Measurements from ENCODE around the gene CMTM3. TPM values are rescaled to one million over a fixed set of nuclear protein-coding genes. Genes with fewer than 3 reads are reported as not detected.
"Not testable (repeated sequence)": the region's sequence is repeated elsewhere in the genome, so short reads cannot be mapped to it uniquely, and the experiment has no call there.

Gene CMTM3
- total RNA-seq, 2 donors from 2014 or later = 25.8 to 29.7 TPM

GRCh38 chr16:66651965-66652364 lies 47.5 kb downstream of the CMTM3 start:
- DNase-seq (ENCODE audit: low spot score) = no peak
- intact Hi-C loops (cut with DNase I) = no loop called here

DNA sequence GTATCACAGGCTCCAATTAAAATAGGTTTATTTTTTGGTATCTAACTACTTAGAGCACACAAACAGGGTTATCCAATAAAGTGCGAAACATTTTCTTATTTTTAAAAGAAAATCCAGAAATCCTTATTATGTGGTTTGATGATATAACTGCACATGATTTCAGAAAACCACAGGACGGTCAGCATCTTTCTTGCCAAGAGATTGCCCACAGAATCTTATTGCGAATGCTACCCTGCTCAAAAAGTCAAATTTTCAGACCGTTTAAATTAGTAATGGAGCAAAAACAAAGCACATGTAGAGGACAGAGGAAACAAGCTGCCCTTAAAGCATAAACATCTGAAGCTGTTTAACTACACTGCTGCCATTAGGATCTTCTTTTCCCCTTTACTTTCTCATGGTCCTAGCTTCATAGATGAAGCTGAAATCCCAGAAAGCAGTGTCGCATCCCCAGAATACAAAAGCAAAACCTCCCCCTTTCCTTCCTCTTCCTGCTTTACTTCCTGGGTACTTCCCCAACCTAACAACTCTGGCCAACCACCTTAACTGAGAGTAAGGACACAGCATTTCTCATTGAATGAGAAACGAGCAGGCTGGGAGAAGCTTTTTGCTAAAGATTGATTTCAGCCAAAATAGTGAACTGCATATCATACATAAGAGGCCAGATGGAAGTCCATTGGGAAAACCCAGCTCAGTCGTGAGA lies 48.3 kb downstream of the CMTM3 start:
- intact Hi-C loops (cut with DNase I) = no loop called here
- DNase-seq (ENCODE audit: low spot score) = no peak

DNA sequence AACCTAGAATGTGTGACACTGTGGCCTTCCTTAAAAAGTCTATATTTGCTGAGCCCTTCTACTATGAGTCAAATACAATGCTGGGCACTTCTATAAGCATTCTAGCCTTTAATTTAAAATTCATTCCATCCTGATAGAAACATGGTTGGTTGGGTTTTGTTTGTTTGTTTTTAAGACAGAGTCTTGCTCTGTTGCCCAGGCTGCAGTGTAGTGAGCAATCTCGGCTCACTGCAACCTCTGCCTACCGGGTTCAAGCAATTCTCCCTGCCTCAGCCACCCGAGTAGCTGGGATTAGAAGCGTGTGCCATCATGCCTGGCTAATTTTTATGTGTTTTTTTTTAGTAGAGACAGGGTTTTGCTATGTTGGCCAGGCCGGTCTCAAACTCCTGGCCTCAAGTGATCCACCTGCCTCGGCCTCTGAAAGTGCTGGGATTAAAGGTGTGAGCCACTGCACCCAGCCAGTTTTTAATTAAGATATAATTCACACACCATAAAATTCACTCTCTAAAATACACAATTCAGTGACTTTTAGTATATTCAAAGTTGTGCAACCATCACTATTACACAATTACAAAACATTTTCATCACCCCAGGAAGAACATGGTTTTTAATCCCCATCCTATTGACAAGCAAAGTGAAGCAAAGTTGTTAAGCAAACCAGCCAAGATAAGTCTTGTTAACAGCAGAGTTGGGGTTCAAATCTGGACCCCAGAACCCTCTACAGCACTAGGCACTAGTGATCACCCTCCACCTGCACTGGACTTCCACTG lies 49.3 kb downstream of the CMTM3 start:
- intact Hi-C loops (cut with DNase I) = no loop called here

DNA sequence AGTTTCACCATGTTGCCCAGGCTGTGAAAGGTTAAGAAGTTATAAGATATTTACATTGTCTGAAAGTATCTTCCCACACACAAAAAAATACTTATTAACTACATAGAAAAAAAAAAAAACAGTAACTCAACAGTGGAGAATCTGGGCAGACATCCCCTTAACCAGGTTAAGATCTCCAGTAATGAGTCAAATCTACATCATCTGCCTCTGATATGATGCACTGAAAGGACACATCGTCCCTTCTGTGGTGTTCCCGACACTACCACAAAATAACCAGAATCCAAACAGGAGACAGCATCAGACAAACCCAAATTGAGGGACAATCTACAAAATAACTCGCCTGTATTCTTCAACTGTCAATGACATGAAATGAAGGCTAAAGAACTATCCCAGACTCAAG lies 52.0 kb downstream of the CMTM3 start:
- DNase-seq (ENCODE audit: low spot score) = no peak
- intact Hi-C loops (cut with DNase I) = no loop called here

More for the DNA sequence above, 49.3 kb downstream of the CMTM3 start:
- peak; percentile 10 for DNase-seq (ENCODE audit: low spot score)

GRCh38 chr16:66658143-66658859 lies 53.8 kb downstream of the CMTM3 start:
- DNase-seq (ENCODE audit: low spot score) = no peak

GRCh38 chr16:66658860-66659190 lies 54.3 kb downstream of the CMTM3 start:
- intact Hi-C loops (cut with DNase I) = no loop called here
- no peak for DNase-seq (ENCODE audit: low spot score)

More at GRCh38 chr16:66658143-66658859, 53.8 kb downstream of the CMTM3 start:
- intact Hi-C loops (cut with DNase I) = no loop called here

DNA sequence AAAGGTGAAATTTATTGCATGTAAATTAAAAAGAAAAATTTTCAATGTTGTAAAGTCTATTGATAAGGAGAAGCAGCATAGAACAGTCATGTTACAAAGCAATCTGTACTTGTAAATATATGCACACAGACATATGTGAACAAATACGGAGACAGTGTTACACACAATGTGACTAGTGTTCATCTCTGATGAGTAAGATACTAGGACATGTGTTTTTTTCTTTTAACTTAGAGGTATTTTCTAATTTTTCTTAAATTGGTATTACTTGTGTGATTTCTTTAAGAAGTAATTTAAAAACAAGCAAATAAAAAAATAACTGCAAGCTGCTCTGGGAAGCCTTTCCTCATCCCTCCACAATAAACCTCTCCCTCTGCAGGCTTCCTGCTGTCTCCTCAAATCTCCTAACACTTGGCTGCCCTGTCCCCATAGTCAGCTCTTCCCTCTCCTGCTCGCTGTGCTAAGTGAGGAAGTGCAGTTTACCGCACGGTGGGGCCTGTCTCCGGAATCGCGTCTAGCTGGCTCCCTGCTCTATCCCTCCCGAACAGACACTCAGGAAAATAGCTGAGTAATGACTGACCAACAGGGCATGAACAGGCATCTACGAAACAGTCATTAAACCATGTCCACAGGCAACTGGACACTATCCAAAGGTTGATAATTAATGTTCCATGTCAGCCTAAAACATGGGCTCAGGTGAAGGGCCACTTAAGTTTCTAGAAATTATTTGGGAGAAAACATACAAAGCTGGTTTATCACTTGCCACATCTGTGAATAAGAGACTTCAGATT lies 56.1 kb downstream of the CMTM3 start:
- DNase-seq (ENCODE audit: low spot score) = peak; percentile 91
- intact Hi-C loops (cut with DNase I) = no loop called here

- no peak for DNase-seq (ENCODE audit: low spot score)
- intact Hi-C loops (cut with DNase I) = no loop called here
Observed at GRCh38 chr16:66661210-66661560, 56.7 kb downstream of the CMTM3 start.

GRCh38 chr16:66661671-66662346 lies 57.3 kb downstream of the CMTM3 start:
- DNase-seq (ENCODE audit: low spot score); intact Hi-C loops (cut with DNase I): not testable (repeated sequence)

DNA sequence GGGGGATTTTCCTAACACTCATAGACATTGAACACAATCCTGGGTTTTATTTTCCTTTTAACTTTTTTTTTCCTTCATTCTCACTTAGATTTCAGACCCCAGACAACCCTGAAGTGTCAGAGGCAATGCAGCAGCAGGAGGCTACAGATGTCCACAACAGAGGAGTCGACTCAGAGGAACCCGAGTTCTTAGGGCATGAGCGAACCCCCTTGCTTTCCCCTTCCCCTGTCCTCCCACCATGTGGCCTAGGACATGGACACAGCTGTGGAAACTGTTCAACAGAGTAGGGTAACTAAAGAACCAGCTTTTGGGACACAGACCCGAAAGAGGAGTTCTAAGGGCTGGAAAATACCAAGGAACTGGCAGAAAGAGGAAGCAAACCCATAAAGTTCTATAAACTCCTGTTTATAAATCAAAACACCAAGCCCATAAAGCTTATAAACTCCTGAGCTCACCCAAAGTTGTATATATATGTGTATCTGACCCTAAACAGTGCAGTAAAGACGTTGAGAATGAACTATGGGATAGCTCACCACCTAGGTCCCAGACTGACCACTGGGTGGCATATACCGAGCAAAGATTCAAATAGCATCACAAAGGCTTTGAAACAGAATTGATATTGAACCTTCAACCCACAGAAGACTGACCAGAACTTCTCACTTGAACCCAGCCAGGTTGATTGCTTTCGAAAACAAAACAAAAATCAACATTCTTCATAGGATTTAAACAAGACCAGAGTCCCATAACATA lies 58.1 kb downstream of the CMTM3 start:
- intact Hi-C loops (cut with DNase I) = no loop called here
- no peak for DNase-seq (ENCODE audit: low spot score)

Other genes starting within 250 kb of the CMTM3 start
- gene CDH5, start 238.0 kb upstream of the CMTM3 start, total RNA-seq = 10 to 100 TPM; 43.1 to 50.2 TPM
- under 1 TPM; 0.42 to 0.48 TPM for gene BEAN1, start 177.4 kb upstream of the CMTM3 start, total RNA-seq
- gene TK2, start 54.6 kb upstream of the CMTM3 start, total RNA-seq = 10 to 100 TPM; 23.6 to 37.2 TPM
- gene CKLF, start 52.1 kb upstream of the CMTM3 start, total RNA-seq = 10 to 100 TPM; 22.0 to 25.4 TPM
- 1 to 10 TPM; 2.1 to 3.1 TPM for gene CMTM1, start 38.3 kb upstream of the CMTM3 start, total RNA-seq
- gene CMTM2, start 25.2 kb upstream of the CMTM3 start, total RNA-seq = under 1 TPM in 1 of 2 donors, not detected in 1; 0.38 TPM
- gene CMTM4, start 92.0 kb downstream of the CMTM3 start, total RNA-seq = 10 to 100 TPM; 14.8 to 15.0 TPM
- gene DYNC1LI2, start 146.9 kb downstream of the CMTM3 start, total RNA-seq = 100 to 1,000 TPM; 159 to 192 TPM
- gene TERB1, start 196.9 kb downstream of the CMTM3 start, total RNA-seq = under 1 TPM in 1 of 2 donors, not detected in 1; 0.28 TPM
- 10 to 100 TPM; 37.4 to 37.6 TPM for gene NAE1, start 226.3 kb downstream of the CMTM3 start, total RNA-seq
- gene CA7, start 239.7 kb downstream of the CMTM3 start, total RNA-seq = not detected